ENCODE data around the gene OIP5. TPM values are rescaled to one million over a fixed set of nuclear protein-coding genes. Genes with fewer than 3 reads are reported as not detected.
"Not testable (repeated sequence)": the region's sequence is repeated elsewhere in the genome, so short reads cannot be mapped to it uniquely, and the experiment has no call there.

Gene OIP5
- total RNA-seq, 1 experiment from 2014 or later: 13.1 TPM

DNA sequence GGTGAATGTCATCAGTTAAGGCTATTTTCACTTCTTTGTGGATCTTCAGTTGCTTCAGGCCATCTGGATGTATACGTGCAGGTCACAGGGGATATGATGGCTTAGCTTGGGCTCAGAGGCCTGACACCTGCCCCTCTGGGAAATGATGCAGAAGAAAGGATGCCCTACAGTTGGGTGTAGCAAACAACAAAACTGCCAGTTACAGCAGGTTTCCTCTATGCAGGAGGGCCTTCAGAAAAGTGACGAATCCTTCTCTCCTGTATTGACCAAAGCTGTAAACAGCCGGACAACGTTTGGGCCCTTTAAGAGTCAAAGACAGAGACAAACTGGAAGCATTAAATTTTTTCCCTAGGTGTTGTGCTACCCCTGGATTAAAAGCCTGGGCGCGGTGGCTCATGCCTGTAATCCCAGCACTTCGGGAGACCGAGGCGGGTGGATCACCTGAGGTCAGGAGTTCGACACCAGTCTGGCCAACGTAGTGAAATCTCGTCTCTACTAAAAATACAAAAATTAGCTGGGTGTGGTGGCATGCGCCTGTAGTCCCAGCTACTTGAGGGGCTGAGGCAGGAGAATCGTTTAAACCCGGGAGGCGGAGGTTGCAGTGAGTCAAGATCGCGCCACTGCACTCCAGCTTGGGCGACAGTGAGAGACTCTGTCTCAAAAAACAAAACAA is 49.3 kb downstream of the OIP5 start:
- H3K36me3 ChIP-seq (ENCODE audit: insufficient read depth, low read length): peaks cover 34% of the 10 kb centered on the region
- peak overlapping the region; percentile 55 for H3K9ac ChIP-seq (ENCODE audit: low read length)
- H3K9me2 ChIP-seq (replicated peaks; ENCODE audit: insufficient read depth, low read length); H3K9me3 ChIP-seq (ENCODE audit: low read length); H4K20me1 ChIP-seq (ENCODE audit: insufficient read depth, low read depth, low read length); H3K27me3 ChIP-seq (ENCODE audit: low read length): not testable (repeated sequence)
- DNase-seq: peak; percentile 74
- peak overlapping the region; percentile 57 for H3K4me2 ChIP-seq (ENCODE audit: low read depth, low read length, poor library complexity, severe bottlenecking)
- H3K27ac ChIP-seq (ENCODE audit: low read length): peak overlapping the region; percentile 94
- H2AFZ ChIP-seq (ENCODE audit: low read length): peak overlapping the region; percentile 36; the same call in 1 of the 2 replicates
- H3K4me1 ChIP-seq (ENCODE audit: low read length): peaks cover 37% of the 10 kb centered on the region
- H3K4me3 ChIP-seq (ENCODE audit: low read length): peak overlapping the region; percentile 34; the same call in 1 of the 2 replicates
- H3K79me2 ChIP-seq (ENCODE audit: low read length): peaks cover 42% of the 10 kb centered on the region

DNA sequence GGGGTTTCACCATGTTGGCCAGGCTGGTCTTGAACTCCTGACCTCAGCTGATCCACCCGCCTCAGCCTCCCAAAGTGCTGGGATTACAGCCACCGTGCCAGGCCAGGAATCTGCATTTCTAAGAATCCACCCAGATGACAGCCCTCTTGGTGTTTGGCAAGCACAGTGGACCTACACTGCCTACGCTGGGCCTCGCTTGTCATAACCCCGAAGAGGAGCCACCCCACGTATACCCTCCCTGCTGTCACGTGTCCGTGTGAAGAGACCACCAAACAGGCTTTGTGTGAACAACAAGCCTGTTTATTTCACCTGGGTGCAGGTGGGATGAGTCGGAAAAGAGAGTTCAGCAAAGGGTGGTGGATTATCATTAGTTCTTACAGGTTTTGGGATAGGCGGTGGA is 50.0 kb downstream of the OIP5 start:
- not testable (repeated sequence) for H3K4me3 ChIP-seq (ENCODE audit: low read length); H3K9ac ChIP-seq (ENCODE audit: low read length); H3K9me2 ChIP-seq (replicated peaks; ENCODE audit: insufficient read depth, low read length); DNase-seq; H3K9me3 ChIP-seq (ENCODE audit: low read length); H3K4me2 ChIP-seq (ENCODE audit: low read depth, low read length, poor library complexity, severe bottlenecking); H3K27me3 ChIP-seq (ENCODE audit: low read length); H2AFZ ChIP-seq (ENCODE audit: low read length); H4K20me1 ChIP-seq (ENCODE audit: insufficient read depth, low read depth, low read length)
- Histone ChIP-seq H3K27ac (ENCODE audit: low read length) (peak overlapping the region; percentile 94), H3K79me2 (ENCODE audit: low read length) (peaks cover 37% of the 10 kb centered on the region), H3K4me1 (ENCODE audit: low read length) (peaks cover 33% of the 10 kb centered on the region), H3K36me3 (ENCODE audit: insufficient read depth, low read length) (peaks cover 31% of the 10 kb centered on the region)

GRCh38 chr15:41281236-41281635 is 51.2 kb downstream of the OIP5 start:
- no peaks in the 10 kb centered on the region for H3K9me2 ChIP-seq (replicated peaks; ENCODE audit: insufficient read depth, low read length)
- H3K4me2 ChIP-seq (ENCODE audit: low read depth, low read length, poor library complexity, severe bottlenecking): no peak overlapping the region
- peaks cover 19% of the 10 kb centered on the region for H3K36me3 ChIP-seq (ENCODE audit: insufficient read depth, low read length)
- H3K9ac ChIP-seq (ENCODE audit: low read length): no peak overlapping the region
- H3K27me3 ChIP-seq (ENCODE audit: low read length): no peaks in the 10 kb centered on the region
- H2AFZ ChIP-seq (ENCODE audit: low read length): no peak overlapping the region
- no peaks in the 10 kb centered on the region; the same call in 1 of the 2 replicates for H4K20me1 ChIP-seq (ENCODE audit: insufficient read depth, low read depth, low read length)
- peaks cover 25% of the 10 kb centered on the region for H3K79me2 ChIP-seq (ENCODE audit: low read length)
- no peak overlapping the region for H3K4me3 ChIP-seq (ENCODE audit: low read length)
- no peaks in the 10 kb centered on the region for H3K9me3 ChIP-seq (ENCODE audit: low read length)
- peak overlapping the region; percentile 94 for H3K27ac ChIP-seq (ENCODE audit: low read length)
- DNase-seq: no peak
- peaks cover 26% of the 10 kb centered on the region for H3K4me1 ChIP-seq (ENCODE audit: low read length)

DNA sequence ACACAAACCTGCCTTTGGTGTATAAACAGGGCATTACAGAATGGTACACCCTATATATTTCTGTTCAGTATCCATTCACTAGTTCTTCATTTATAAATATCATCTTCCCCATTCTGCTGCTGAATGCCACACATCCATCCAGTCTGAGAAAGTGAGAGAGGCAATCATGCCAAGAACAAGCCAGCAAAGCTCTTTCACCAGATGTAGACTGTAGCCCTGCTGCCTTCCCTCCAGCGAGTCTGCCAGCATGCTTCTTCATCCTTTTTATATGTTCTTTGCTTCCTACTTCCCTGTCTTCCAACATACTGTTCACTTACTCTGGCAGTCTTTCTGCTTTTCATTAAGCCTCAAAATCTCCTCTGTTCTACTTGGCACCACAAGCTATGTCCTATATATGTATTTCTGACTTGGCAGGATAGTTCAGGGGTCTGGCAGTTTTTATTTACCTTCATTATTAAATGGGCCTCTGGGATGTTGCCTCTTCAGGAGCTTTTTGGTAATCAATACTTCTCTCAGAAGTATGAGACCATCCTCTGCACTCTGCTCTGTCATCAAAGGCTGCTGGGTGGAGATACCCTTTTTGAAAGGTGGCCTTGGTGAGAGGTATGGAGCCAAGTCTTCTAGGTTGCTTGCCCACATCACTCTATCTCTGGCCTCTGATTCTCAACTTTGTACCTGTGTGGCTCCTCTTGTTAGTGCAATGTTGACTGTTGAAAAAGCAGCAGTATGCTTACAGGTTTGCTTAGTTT is 52.7 kb downstream of the OIP5 start:
- H3K4me2 ChIP-seq (ENCODE audit: low read depth, low read length, poor library complexity, severe bottlenecking): no peak overlapping the region
- no peaks in the 10 kb centered on the region; the same call in 1 of the 2 replicates for H4K20me1 ChIP-seq (ENCODE audit: insufficient read depth, low read depth, low read length)
- H3K27ac ChIP-seq (ENCODE audit: low read length): no peak overlapping the region
- no peak overlapping the region for H3K4me3 ChIP-seq (ENCODE audit: low read length)
- peaks cover 9% of the 10 kb centered on the region for H3K79me2 ChIP-seq (ENCODE audit: low read length)
- 0 out of 2 replicates have a peak, but pooled peaks cover 5% of the 10 kb centered on the region for H3K36me3 ChIP-seq (ENCODE audit: insufficient read depth, low read length)
- H3K9me2 ChIP-seq (replicated peaks; ENCODE audit: insufficient read depth, low read length): no peaks in the 10 kb centered on the region
- no peak overlapping the region for H3K9ac ChIP-seq (ENCODE audit: low read length)
- H2AFZ ChIP-seq (ENCODE audit: low read length): no peak overlapping the region
- H3K9me3 ChIP-seq (ENCODE audit: low read length): no peaks in the 10 kb centered on the region
- no peaks in the 10 kb centered on the region for H3K27me3 ChIP-seq (ENCODE audit: low read length)
- H3K4me1 ChIP-seq (ENCODE audit: low read length): peaks cover 14% of the 10 kb centered on the region
- DNase-seq: no peak

- H3K9me3 ChIP-seq (ENCODE audit: low read length): no peaks in the 10 kb centered on the region
- H3K9ac ChIP-seq (ENCODE audit: low read length): no peak overlapping the region
- no peak overlapping the region for H3K4me3 ChIP-seq (ENCODE audit: low read length)
- no peaks in the 10 kb centered on the region for H3K9me2 ChIP-seq (replicated peaks; ENCODE audit: insufficient read depth, low read length)
- H3K4me1 ChIP-seq (ENCODE audit: low read length): peaks cover 11% of the 10 kb centered on the region
- no peak overlapping the region for H3K27ac ChIP-seq (ENCODE audit: low read length)
- 0 out of 2 replicates have a peak, but pooled peaks cover 9% of the 10 kb centered on the region for H3K36me3 ChIP-seq (ENCODE audit: insufficient read depth, low read length)
- no peak overlapping the region for H2AFZ ChIP-seq (ENCODE audit: low read length)
- DNase-seq: no peak
- no peak overlapping the region for H3K4me2 ChIP-seq (ENCODE audit: low read depth, low read length, poor library complexity, severe bottlenecking)
- H4K20me1 ChIP-seq (ENCODE audit: insufficient read depth, low read depth, low read length): no peaks in the 10 kb centered on the region
- H3K27me3 ChIP-seq (ENCODE audit: low read length): no peaks in the 10 kb centered on the region
- H3K79me2 ChIP-seq (ENCODE audit: low read length): no peaks in the 10 kb centered on the region
Observed at GRCh38 chr15:41278319-41278718, 54.1 kb downstream of the OIP5 start.

- H4K20me1 ChIP-seq (ENCODE audit: insufficient read depth, low read depth, low read length): no peaks in the 10 kb centered on the region
- no peak overlapping the region for H3K4me3 ChIP-seq (ENCODE audit: low read length)
- H3K27ac ChIP-seq (ENCODE audit: low read length): no peak overlapping the region
- no peaks in the 10 kb centered on the region for H3K79me2 ChIP-seq (ENCODE audit: low read length)
- H3K9me3 ChIP-seq (ENCODE audit: low read length): no peaks in the 10 kb centered on the region
- H3K36me3 ChIP-seq (ENCODE audit: insufficient read depth, low read length): 0 out of 2 replicates have a peak, but pooled peaks cover 10% of the 10 kb centered on the region
- no peaks in the 10 kb centered on the region for H3K27me3 ChIP-seq (ENCODE audit: low read length)
- no peak overlapping the region for H2AFZ ChIP-seq (ENCODE audit: low read length)
- no peak for DNase-seq
- H3K4me2 ChIP-seq (ENCODE audit: low read depth, low read length, poor library complexity, severe bottlenecking): no peak overlapping the region
- H3K9me2 ChIP-seq (replicated peaks; ENCODE audit: insufficient read depth, low read length): no peaks in the 10 kb centered on the region
- H3K4me1 ChIP-seq (ENCODE audit: low read length): no peaks in the 10 kb centered on the region
- H3K9ac ChIP-seq (ENCODE audit: low read length): no peak overlapping the region
Observed at GRCh38 chr15:41276831-41277230, 55.6 kb downstream of the OIP5 start.

DNA sequence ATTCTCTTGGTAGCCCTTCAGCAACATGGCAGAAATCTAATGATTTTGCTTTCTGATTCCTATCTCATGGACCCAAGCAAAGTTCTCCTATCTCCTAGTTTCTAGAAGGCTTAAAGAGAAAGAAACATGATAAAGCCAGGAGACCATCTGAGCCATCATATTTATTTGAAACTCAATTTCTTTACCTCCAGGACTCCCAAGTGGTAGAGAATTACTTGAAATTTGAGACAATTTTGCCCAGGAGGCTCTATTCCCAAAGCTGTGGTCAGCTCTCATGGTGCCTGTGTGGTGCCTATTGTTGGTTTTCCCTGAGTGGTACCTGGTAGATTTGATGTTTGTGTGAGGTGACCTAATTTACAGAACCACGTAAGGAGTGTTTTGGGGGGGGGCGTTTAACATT is 62.5 kb downstream of the OIP5 start:
- H3K4me3 ChIP-seq (ENCODE audit: low read length): no peak overlapping the region
- no peaks in the 10 kb centered on the region for H3K9me2 ChIP-seq (replicated peaks; ENCODE audit: insufficient read depth, low read length)
- DNase-seq: no peak
- no peaks in the 10 kb centered on the region for H4K20me1 ChIP-seq (ENCODE audit: insufficient read depth, low read depth, low read length)
- no peak overlapping the region for H3K4me2 ChIP-seq (ENCODE audit: low read depth, low read length, poor library complexity, severe bottlenecking)
- no peaks in the 10 kb centered on the region for H3K79me2 ChIP-seq (ENCODE audit: low read length)
- H3K9ac ChIP-seq (ENCODE audit: low read length): no peak overlapping the region
- H3K4me1 ChIP-seq (ENCODE audit: low read length): no peaks in the 10 kb centered on the region
- H3K9me3 ChIP-seq (ENCODE audit: low read length): no peaks in the 10 kb centered on the region
- H3K36me3 ChIP-seq (ENCODE audit: insufficient read depth, low read length): 0 out of 2 replicates have a peak, but pooled peaks cover 10% of the 10 kb centered on the region
- H3K27ac ChIP-seq (ENCODE audit: low read length): no peak overlapping the region
- H3K27me3 ChIP-seq (ENCODE audit: low read length): no peaks in the 10 kb centered on the region
- no peak overlapping the region for H2AFZ ChIP-seq (ENCODE audit: low read length)

DNA sequence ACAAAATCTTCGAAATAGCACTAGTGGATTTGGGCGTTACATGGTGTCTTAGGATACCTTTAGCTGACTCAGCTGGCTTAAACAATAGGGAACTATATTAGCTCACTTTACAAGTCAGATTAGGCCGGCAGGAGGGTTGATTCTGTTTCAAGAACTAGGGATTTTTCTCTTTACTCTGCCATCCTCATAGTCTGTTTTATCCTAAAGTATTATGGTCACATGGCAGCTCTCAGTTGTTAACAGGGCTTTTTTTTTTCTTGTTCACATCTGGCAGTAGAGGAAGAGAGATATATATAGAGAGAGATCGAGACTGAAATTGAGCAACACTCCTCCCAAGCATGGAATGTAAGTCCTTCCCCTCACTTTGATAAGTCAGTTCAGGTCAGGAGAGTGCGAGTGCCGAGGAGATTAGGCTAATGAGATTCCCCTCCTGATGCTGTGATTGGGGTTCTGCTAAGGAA is 68.5 kb downstream of the OIP5 start:
- no peaks in the 10 kb centered on the region; the same call in 1 of the 2 replicates for H3K79me2 ChIP-seq (ENCODE audit: low read length)
- H3K9ac ChIP-seq (ENCODE audit: low read length): no peak overlapping the region
- H3K4me1 ChIP-seq (ENCODE audit: low read length): peaks cover 11% of the 10 kb centered on the region
- DNase-seq: no peak
- no peak overlapping the region for H2AFZ ChIP-seq (ENCODE audit: low read length)
- H3K9me2 ChIP-seq (replicated peaks; ENCODE audit: insufficient read depth, low read length): no peaks in the 10 kb centered on the region
- H3K4me2 ChIP-seq (ENCODE audit: low read depth, low read length, poor library complexity, severe bottlenecking): no peak overlapping the region
- H3K36me3 ChIP-seq (ENCODE audit: insufficient read depth, low read length): peaks cover 10% of the 10 kb centered on the region; the same call in 1 of the 2 replicates
- H4K20me1 ChIP-seq (ENCODE audit: insufficient read depth, low read depth, low read length): no peaks in the 10 kb centered on the region
- no peak overlapping the region for H3K4me3 ChIP-seq (ENCODE audit: low read length)
- H3K27ac ChIP-seq (ENCODE audit: low read length): no peak overlapping the region
- H3K9me3 ChIP-seq (ENCODE audit: low read length): no peaks in the 10 kb centered on the region
- H3K27me3 ChIP-seq (ENCODE audit: low read length): no peaks in the 10 kb centered on the region
